B cell (primary cell): ENCODE results near the gene SPEM2. TPM values are rescaled to one million over a fixed set of nuclear protein-coding genes. Genes with fewer than 3 reads are reported as not detected.
A peak's percentile ranks its signal among the peaks of the same experiment; 100 is the strongest.

Experiments used
- ATAC-seq: fragments of 200-7000 bp; cut with Tn5 transposase; one replicate; pipeline ENCODE4 v1.10.0; 2021; ENCODE audit warnings: low read depth, mild to moderate bottlenecking, moderate number of reproducible peaks, moderate library complexity
- CTCF ChIA-PET: fragments of 350-600 bp; sonication (Branson Sonifier 250); formaldehyde crosslinking; loops from one replicate; lab custom pipeline; 2021; ENCODE audit warnings: antibody characterized with exemption, inconsistent platforms; lab: Charles Lee
- POLR2A ChIA-PET: fragments of 350-600 bp; sonication (Branson Sonifier 250); formaldehyde crosslinking; loops from one replicate; lab custom pipeline; 2021; ENCODE audit warnings: antibody characterized with exemption; lab: Charles Lee
- DNase-seq: peaks from one replicate; pipeline ENCODE4 v3.0.0; 2013
- H2AFZ ChIP-seq: 2 replicates; pipeline ENCODE4 v1.6.1; 2012; ENCODE audit warnings: mild to moderate bottlenecking, low read depth, low read length; ENCODE audit not compliant: insufficient read depth, poor library complexity, severe bottlenecking
- H3K27ac ChIP-seq, 2 donors: 1 replicate in 1 of 2; 2 replicates in 1 of 2; pipeline ENCODE4 v1.5.1; 2012 to 2013; ENCODE audit warnings: low read length in 2 of 2, mild to moderate bottlenecking in 2 of 2, moderate library complexity in 1 of 2
- H3K27me3 ChIP-seq, 4 experiments: fragments of 200-600 bp in 1 of 4; sonication (generic) in 1 of 4; replicated peaks in 1 of 4; 1 replicate in 2 of 4; 2 replicates in 2 of 4; pipeline versions ENCODE4 v1.6.1 to v1.7.0; 2013 to 2016; ENCODE audit warnings: low read length in 3 of 4, mild to moderate bottlenecking in 2 of 4, mixed read lengths in 1 of 4, moderate library complexity in 1 of 4; ENCODE audit not compliant: insufficient read depth in 4 of 4, control insufficient read depth in 3 of 4; ENCODE audit errors: control extremely low read depth in 1 of 4
- H3K36me3 ChIP-seq, 2 experiments: replicated peaks in 1 of 2; 1 replicate in 1 of 2; 2 replicates in 1 of 2; pipeline versions ENCODE4 v1.6.1 to v1.7.1; 2013; ENCODE audit warnings: low read length in 1 of 2; ENCODE audit not compliant: insufficient read depth in 2 of 2, control insufficient read depth in 1 of 2; ENCODE audit errors: control extremely low read depth in 1 of 2, extremely low read depth in 1 of 2
- H3K4me1 ChIP-seq, 2 donors: fragments of 200-600 bp in 1 of 2; sonication (generic) in 1 of 2; 1 replicate in 1 of 2; 2 replicates in 1 of 2; pipeline versions ENCODE4 v1.5.1 to v1.6.1; 2013 to 2017; ENCODE audit warnings: low read length in 2 of 2; ENCODE audit not compliant: control insufficient read depth in 2 of 2, insufficient read depth in 2 of 2
- H3K4me2 ChIP-seq: replicated peaks from 2 replicates; pipeline ENCODE3; 2012; ENCODE audit warnings: mild to moderate bottlenecking, low read depth, low read length; ENCODE audit not compliant: poor library complexity, severe bottlenecking
- H3K4me3 ChIP-seq, 5 experiments: fragments of 200-600 bp in 1 of 5; sonication (generic) in 1 of 5; 1 replicate in 3 of 5; 2 replicates in 2 of 5; pipeline versions ENCODE4 v1.5.1 to v1.7.0; 2011 to 2016; ENCODE audit warnings: low read length in 4 of 5, mild to moderate bottlenecking in 4 of 5, low read depth in 2 of 5, control low read depth in 1 of 5, moderate library complexity in 1 of 5; ENCODE audit not compliant: insufficient read depth in 1 of 5; ENCODE audit errors: control extremely low read depth in 1 of 5, extremely low read depth in 1 of 5
- H3K79me2 ChIP-seq: fragments of 200-600 bp; sonication (generic); one replicate; pipeline ENCODE4 v1.6.0; 2016; ENCODE audit warnings: low read length; ENCODE audit not compliant: control insufficient read depth, insufficient read depth
- H3K9ac ChIP-seq: fragments of 200-600 bp; sonication (generic); 2 replicates; pipeline ENCODE4 v1.6.1; 2017; ENCODE audit warnings: mild to moderate bottlenecking, low read length, moderate library complexity
- H3K9me3 ChIP-seq, 3 donors: one replicate each; pipeline versions ENCODE4 v1.6.1 to v1.7.1; 2013; ENCODE audit warnings: low read length in 2 of 3; ENCODE audit not compliant: control insufficient read depth in 2 of 3, insufficient read depth in 1 of 3; ENCODE audit errors: control extremely low read depth in 1 of 3
- H4K20me1 ChIP-seq: 2 replicates; pipeline ENCODE4 v1.6.0; 2012; ENCODE audit warnings: mild to moderate bottlenecking, low read length; ENCODE audit not compliant: insufficient read depth, control insufficient read depth, poor library complexity, severe bottlenecking
- H3K27ac Mint-ChIP-seq: one replicate; pipeline ENCODE4 v1.8.0; 2021; ENCODE audit warnings: mixed read lengths
- H3K27me3 Mint-ChIP-seq: one replicate; pipeline ENCODE4 v1.8.0; 2021; ENCODE audit warnings: mixed read lengths
- H3K4me1 Mint-ChIP-seq: one replicate; pipeline ENCODE4 v1.8.0; 2021; ENCODE audit warnings: mixed read lengths
- H3K4me3 Mint-ChIP-seq: one replicate; pipeline ENCODE4 v1.8.0; 2021; ENCODE audit warnings: mixed read lengths
- H3K9me3 Mint-ChIP-seq: one replicate; pipeline ENCODE4 v1.8.0; 2022; ENCODE audit warnings: mixed read lengths; ENCODE audit not compliant: insufficient read depth
- CTCF ChIP-seq: fragments of 200-600 bp; IDR thresholded peaks from one replicate; pipeline ENCODE4 v1.8.0; 2022; ENCODE audit warnings: antibody characterized with exemption, mild to moderate bottlenecking
- EZH2 ChIP-seq: IDR thresholded peaks from 2 replicates; pipeline ENCODE4 v1.6.1; 2012; ENCODE audit warnings: borderline replicate concordance, low read depth, mild to moderate bottlenecking, moderate library complexity, low read length; ENCODE audit not compliant: insufficient read depth, poor library complexity, severe bottlenecking
- WGBS: methylation state at CpG from one replicate; pipeline ENCODE4 v1.1.5; 2013; ENCODE audit warnings: missing lambda C conversion rate; ENCODE audit not compliant: insufficient coverage; 5-methylcytosine and 5-hydroxymethylcytosine counted together
- intact Hi-C: fragments of 100-400 bp; cut with micrococcal nuclease; formaldehyde crosslinking; loops from one replicate; pipeline ENCODE4 v1.10.0; 2022
- polyA plus RNA-seq: library from polyadenylated mRNA; depleted of rRNA; stranded (reverse); fragments of >200 nt; gene quantifications from 2 replicates; pipeline ENCODE4 v1.2.3, GENCODE V29; 2012
- total RNA-seq, 2 donors: library from RNA; stranded (reverse); fragments of 120-200 nt in 1 of 2; gene quantifications; 1 replicate in 1 of 2; 2 replicates in 1 of 2; pipeline versions ENCODE4 v1.2.3 to v1.2.4, GENCODE V29; 2013 to 2022

SPEM2 gene
- total and polyA plus RNA-seq, 2 donors (not counting 1 experiment from before 2014, with no cell fraction given): not detected

- peak overlapping the region; percentile 73 for H3K27ac Mint-ChIP-seq
- peak; percentile 6 for DNase-seq
- Histone ChIP-seq H3K9ac (peak overlapping the region; percentile 88), H3K79me2 (peaks cover 10% of the 10 kb centered on the region), H3K4me2 (peak overlapping the region; percentile 75), H3K27me3 (no peaks in the 10 kb centered on the region), H3K27ac (peak overlapping the region in 1 of 2 donors; percentile 83), H2AFZ (peak overlapping the region; percentile 91), H3K36me3 (peaks cover 0 to 37% of the 10 kb centered on the region in 2 experiments), H3K4me3 (peak overlapping the region in 4 of 5 experiments; percentile 75 to 84 (median 82)), H3K9me3 (no peaks in the 10 kb centered on the region), H3K4me1 (peaks cover 12 to 16% of the 10 kb centered on the region in 2 donors), H4K20me1 (no peaks in the 10 kb centered on the region)
- no peaks in the 10 kb centered on the region for H3K9me3 Mint-ChIP-seq
- no peaks in the 10 kb centered on the region for H3K27me3 Mint-ChIP-seq
- H3K4me1 Mint-ChIP-seq: peaks cover 12% of the 10 kb centered on the region
- CTCF ChIA-PET: interaction anchor here (1.4 to 3.2 kb wide), 2 partner anchors 37 to 44 kb away, joined by 4 to 13 read pairs; partner anchors contain the start of gene TMEM95
- WGBS: 92% methylated on average over 24 of the region's 42 CpGs
- intact Hi-C loops: no loop called here
- POLR2A ChIA-PET: no interaction called here
- ATAC-seq: no peak
- peak overlapping the region; percentile 89 for H3K4me3 Mint-ChIP-seq
- TF ChIP-seq EZH2: no peak
- TF ChIP-seq CTCF: no peak
Measured at GRCh38 chr17:7392696-7393612, 32.5 kb upstream of the SPEM2 start.
